Activated naive CD8-positive, alpha-beta T cell (primary cell): ENCODE measurements around the gene NADSYN1.
A peak's percentile ranks its signal among the peaks of the same experiment; 100 is the strongest.

Source experiments
- H3K27ac Mint-ChIP-seq: one replicate; pipeline ENCODE4 v1.8.0; 2021; ENCODE audit warnings: mixed read lengths
- H3K27me3 Mint-ChIP-seq: one replicate; pipeline ENCODE4 v1.8.0; 2021; ENCODE audit warnings: mixed read lengths
- H3K36me3 Mint-ChIP-seq: one replicate; pipeline ENCODE4 v1.8.0; 2021; ENCODE audit warnings: mixed read lengths
- H3K4me1 Mint-ChIP-seq: one replicate; pipeline ENCODE4 v1.8.0; 2021; ENCODE audit warnings: low read depth, mixed read lengths
- H3K4me3 Mint-ChIP-seq: one replicate; pipeline ENCODE4 v1.8.0; 2021; ENCODE audit warnings: mild to moderate bottlenecking, mixed read lengths
- H3K9me3 Mint-ChIP-seq: one replicate; pipeline ENCODE4 v1.8.0; 2021; ENCODE audit warnings: low read depth, mixed read lengths

Gene NADSYN1

GRCh38 chr11:71441251-71441650 is 11.8 kb upstream of the NADSYN1 start:
- Mint-ChIP-seq H3K4me3 (no peak overlapping the region), H3K27ac (no peak overlapping the region), H3K36me3 (peaks cover 12% of the 10 kb centered on the region), H3K9me3 (peaks cover 6% of the 10 kb centered on the region), H3K27me3 (no peaks in the 10 kb centered on the region), H3K4me1 (peaks cover 2% of the 10 kb centered on the region)

- Mint-ChIP-seq H3K4me3 (no peak overlapping the region), H3K36me3 (peaks cover 17% of the 10 kb centered on the region), H3K27ac (no peak overlapping the region), H3K9me3 (peaks cover 7% of the 10 kb centered on the region), H3K27me3 (no peaks in the 10 kb centered on the region), H3K4me1 (peaks cover 7% of the 10 kb centered on the region)
Measured at GRCh38 chr11:71442123-71442522, 10.9 kb upstream of the NADSYN1 start.

GRCh38 chr11:71442880-71443279 is 10.1 kb upstream of the NADSYN1 start:
- Mint-ChIP-seq H3K4me3 (no peak overlapping the region), H3K9me3 (peaks cover 7% of the 10 kb centered on the region), H3K27me3 (no peaks in the 10 kb centered on the region), H3K4me1 (peaks cover 14% of the 10 kb centered on the region), H3K36me3 (peaks cover 17% of the 10 kb centered on the region), H3K27ac (no peak overlapping the region)

GRCh38 chr11:71443736-71444445 is 9.1 kb upstream of the NADSYN1 start:
- Mint-ChIP-seq H3K27me3 (no peaks in the 10 kb centered on the region), H3K4me3 (no peak overlapping the region), H3K4me1 (peaks cover 14% of the 10 kb centered on the region), H3K27ac (no peak overlapping the region), H3K9me3 (peaks cover 7% of the 10 kb centered on the region), H3K36me3 (peaks cover 17% of the 10 kb centered on the region)

- Mint-ChIP-seq H3K27me3 (no peaks in the 10 kb centered on the region), H3K27ac (no peak overlapping the region), H3K4me3 (no peak overlapping the region), H3K36me3 (peaks cover 17% of the 10 kb centered on the region), H3K4me1 (peaks cover 21% of the 10 kb centered on the region), H3K9me3 (peaks cover 7% of the 10 kb centered on the region)
Measured at GRCh38 chr11:71444811-71445210, 8.2 kb upstream of the NADSYN1 start.

GRCh38 chr11:71446150-71446549 is 6.9 kb upstream of the NADSYN1 start:
- peak overlapping the region; percentile 93 for H3K4me3 Mint-ChIP-seq
- no peak overlapping the region for H3K27ac Mint-ChIP-seq
- peaks cover 31% of the 10 kb centered on the region for H3K4me1 Mint-ChIP-seq
- no peaks in the 10 kb centered on the region for H3K27me3 Mint-ChIP-seq
- peaks cover 17% of the 10 kb centered on the region for H3K36me3 Mint-ChIP-seq
- peaks cover 7% of the 10 kb centered on the region for H3K9me3 Mint-ChIP-seq

GRCh38 chr11:71446942-71447688 is 5.9 kb upstream of the NADSYN1 start:
- peaks cover 17% of the 10 kb centered on the region for H3K36me3 Mint-ChIP-seq

GRCh38 chr11:71447791-71448256 is 5.2 kb upstream of the NADSYN1 start:
- Mint-ChIP-seq H3K27me3 (no peaks in the 10 kb centered on the region), H3K36me3 (peaks cover 17% of the 10 kb centered on the region), H3K9me3 (peaks cover 7% of the 10 kb centered on the region), H3K4me3 (peak overlapping the region; percentile 93), H3K27ac (peak overlapping the region; percentile 80), H3K4me1 (peaks cover 44% of the 10 kb centered on the region)

More at GRCh38 chr11:71446942-71447688, 5.9 kb upstream of the NADSYN1 start:
- peak overlapping the region; percentile 93 for H3K4me3 Mint-ChIP-seq
- peak overlapping the region; percentile 80 for H3K27ac Mint-ChIP-seq
- no peaks in the 10 kb centered on the region for H3K27me3 Mint-ChIP-seq
- peaks cover 7% of the 10 kb centered on the region for H3K9me3 Mint-ChIP-seq
- H3K4me1 Mint-ChIP-seq = peaks cover 41% of the 10 kb centered on the region

GRCh38 chr11:71448257-71449171 is 4.5 kb upstream of the NADSYN1 start, which contains the start of gene DHCR7:
Gene DHCR7 (minus strand): TSS chr11:71448393. CDS start chr11:71444952, 3,441 bp downstream.
- H3K9me3 Mint-ChIP-seq = peaks cover 7% of the 10 kb centered on the region
- peak within 1 kb of the TSS; percentile 93 for H3K4me3 Mint-ChIP-seq
- H3K4me1 Mint-ChIP-seq = peaks cover 45% of the 10 kb centered on the region
- H3K36me3 Mint-ChIP-seq = peaks cover 17% of the 10 kb centered on the region
- peak within 1 kb of the TSS; percentile 94 for H3K27ac Mint-ChIP-seq
- H3K27me3 Mint-ChIP-seq = no peaks in the 10 kb centered on the region

GRCh38 chr11:71449596-71449995 is 3.4 kb upstream of the NADSYN1 start:
- Mint-ChIP-seq H3K9me3 (peaks cover 7% of the 10 kb centered on the region), H3K27me3 (no peaks in the 10 kb centered on the region), H3K36me3 (peaks cover 15% of the 10 kb centered on the region), H3K4me1 (peaks cover 52% of the 10 kb centered on the region), H3K27ac (peak overlapping the region; percentile 94), H3K4me3 (peak overlapping the region; percentile 93)

GRCh38 chr11:71450507-71450906 is 2.5 kb upstream of the NADSYN1 start:
- H3K36me3 Mint-ChIP-seq = peaks cover 9% of the 10 kb centered on the region
- H3K27me3 Mint-ChIP-seq = no peaks in the 10 kb centered on the region
- H3K27ac Mint-ChIP-seq = peak overlapping the region; percentile 89
- peak overlapping the region; percentile 59 for H3K4me3 Mint-ChIP-seq
- peaks cover 57% of the 10 kb centered on the region for H3K4me1 Mint-ChIP-seq
- H3K9me3 Mint-ChIP-seq = peaks cover 7% of the 10 kb centered on the region

GRCh38 chr11:71450939-71451338 is 2.1 kb upstream of the NADSYN1 start:
- Mint-ChIP-seq H3K4me3 (peak overlapping the region; percentile 90), H3K36me3 (peaks cover 10% of the 10 kb centered on the region), H3K4me1 (peaks cover 58% of the 10 kb centered on the region), H3K27me3 (no peaks in the 10 kb centered on the region), H3K27ac (peak overlapping the region; percentile 89), H3K9me3 (peaks cover 5% of the 10 kb centered on the region)

- peak overlapping the region; percentile 90 for H3K4me3 Mint-ChIP-seq
- H3K27me3 Mint-ChIP-seq = no peaks in the 10 kb centered on the region
- H3K9me3 Mint-ChIP-seq = no peaks in the 10 kb centered on the region
- peak overlapping the region; percentile 89 for H3K27ac Mint-ChIP-seq
- peaks cover 3% of the 10 kb centered on the region for H3K36me3 Mint-ChIP-seq
- H3K4me1 Mint-ChIP-seq = peaks cover 61% of the 10 kb centered on the region
Measured at GRCh38 chr11:71451596-71452198, 1.3 kb upstream of the NADSYN1 start.
